ENCODE data around the gene DBF4B. TPM values are rescaled to one million over a fixed set of nuclear protein-coding genes. Genes with fewer than 3 reads are reported as not detected.

Gene DBF4B
- total RNA-seq, 1 experiment from 2014 or later, result 26.1 TPM

DNA sequence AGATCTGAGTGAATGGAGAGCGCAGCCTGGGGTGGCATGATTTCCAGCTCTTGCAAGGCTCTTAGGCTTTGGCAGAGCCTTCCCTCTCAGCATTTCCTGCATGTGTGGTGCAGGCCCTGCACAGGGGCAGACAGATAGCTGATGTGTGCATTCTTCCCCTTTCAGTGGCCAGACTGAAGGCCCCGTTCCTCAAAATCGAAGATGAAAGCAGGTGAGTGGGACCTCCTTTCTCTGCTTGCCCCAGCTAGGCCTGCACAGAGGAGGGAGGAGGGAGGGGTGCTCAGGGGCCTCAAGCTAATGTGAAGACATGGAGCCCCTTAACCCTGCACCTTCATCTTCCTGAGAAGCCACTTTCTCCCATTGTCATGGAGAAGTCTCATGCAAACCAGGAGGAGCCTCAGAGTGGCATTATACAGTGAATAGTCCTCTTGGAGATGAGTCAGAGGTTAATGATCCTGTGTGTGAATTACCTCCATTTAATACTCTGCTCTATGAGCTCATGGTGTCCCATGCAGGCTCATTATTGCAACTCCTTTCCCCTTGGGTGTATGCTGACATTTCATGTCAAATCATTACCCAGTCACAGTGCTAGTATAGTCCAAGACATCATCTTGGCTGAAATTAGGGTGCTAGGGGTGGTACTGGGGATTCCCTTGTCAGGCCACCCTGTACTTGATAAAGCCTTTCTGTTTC lies 29.9 kb downstream of the DBF4B start:
- ChIA-PET CTCF (interaction anchor here (0.9 kb wide), 1 partner anchor 13 kb away, joined by 3 read pairs; no protein-coding TSS in a partner anchor), POLR2A (no interaction called here), RAD21 (ENCODE audit: low non-redundant PET in 1 of 2, low total read pairs in 2 of 2, uncharacterized antibody in 2 of 2, unreplicated experiment in 2 of 2) (no interaction called here)
- Histone ChIP-seq H3K9ac (ENCODE audit: low read length) (no peak overlapping the region), H3K27ac (ENCODE audit: low read depth, low read length) (no peak overlapping the region), H3K9me3 (ENCODE audit: control insufficient read depth in 1 of 2, insufficient read depth in 1 of 2, low read depth in 1 of 2, low read length in 2 of 2) (no peaks in the 10 kb centered on the region), H3K4me2 (ENCODE audit: low read length) (no peak overlapping the region), H3K27me3 (ENCODE audit: insufficient read depth, low read length) (no peaks in the 10 kb centered on the region), H3K79me2 (ENCODE audit: insufficient read depth, low read length) (no peaks in the 10 kb centered on the region), H3K36me3 (ENCODE audit: control insufficient read depth in 1 of 2, insufficient read depth in 2 of 2, low read length in 2 of 2) (peaks cover 4 to 6% of the 10 kb centered on the region in 2 experiments; a peak in 3 of 4 replicates), H4K20me1 (ENCODE audit: insufficient read depth) (no peaks in the 10 kb centered on the region), H3K9me2 (ENCODE audit: insufficient read depth) (no peaks in the 10 kb centered on the region), H3K4me1 (ENCODE audit: control insufficient read depth in 1 of 2, insufficient read depth in 2 of 2, low read length in 2 of 2) (no peaks in the 10 kb centered on the region), H2AFZ (ENCODE audit: low read depth, low read length, poor library complexity, severe bottlenecking) (no peak overlapping the region), H3K4me3 (replicated peaks in 1 of 2; ENCODE audit: low read depth in 1 of 2, low read length in 2 of 2) (no peak overlapping the region)
- intact Hi-C loops (cut with micrococcal nuclease), result no loop called here
- no TSS peak for BruUV-seq (replicated peaks)
- TF ChIP-seq EZH2phosphoT487 (IDR thresholded peaks at IDR 0.05; ENCODE audit: borderline replicate concordance) (no peak), POLR2A (IDR thresholded peaks at IDR 0.05; ENCODE audit: borderline replicate concordance, extremely low read depth, insufficient read depth, insufficient read length) (no peak), SRF (IDR thresholded peaks at IDR 0.05; ENCODE audit: low read depth) (no peak), TCF7L2 (IDR thresholded peaks at IDR 0.05; ENCODE audit: borderline replicate concordance, extremely low read depth, insufficient read depth, insufficient read length) (no peak), RAD21 (IDR thresholded peaks at IDR 0.05; ENCODE audit: low read depth) (no peak), JUND (IDR thresholded peaks at IDR 0.05) (no peak), FOSL1 (IDR thresholded peaks at IDR 0.05; ENCODE audit: low read depth) (no peak), ZFX (IDR thresholded peaks at IDR 0.05) (no peak), YY1 (IDR thresholded peaks at IDR 0.05; ENCODE audit: extremely low read depth, insufficient replicate concordance, low read depth, low read length) (no peak), ELF1 (IDR thresholded peaks at IDR 0.05; ENCODE audit: borderline replicate concordance, low read depth) (no peak), EZH2 (IDR thresholded peaks at IDR 0.05) (no peak), SP1 (IDR thresholded peaks at IDR 0.05; ENCODE audit: low read depth) (no peak), SIN3A (IDR thresholded peaks at IDR 0.05; ENCODE audit: low read depth) (no peak), EGR1 (IDR thresholded peaks at IDR 0.05; ENCODE audit: low read depth) (no peak)
- TF ChIP-seq, protein P1, sequence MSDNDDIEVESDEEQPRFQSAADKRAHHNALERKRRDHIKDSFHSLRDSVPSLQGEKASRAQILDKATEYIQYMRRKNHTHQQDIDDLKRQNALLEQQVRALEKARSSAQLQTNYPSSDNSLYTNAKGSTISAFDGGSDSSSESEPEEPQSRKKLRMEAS (IDR thresholded peaks at IDR 0.05), result no peak
- TF ChIP-seq, protein P2, sequence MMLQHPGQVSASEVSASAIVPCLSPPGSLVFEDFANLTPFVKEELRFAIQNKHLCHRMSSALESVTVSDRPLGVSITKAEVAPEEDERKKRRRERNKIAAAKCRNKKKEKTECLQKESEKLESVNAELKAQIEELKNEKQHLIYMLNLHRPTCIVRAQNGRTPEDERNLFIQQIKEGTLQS (IDR thresholded peaks at IDR 0.05), result no peak
- TF ChIP-seq, protein P3, sequence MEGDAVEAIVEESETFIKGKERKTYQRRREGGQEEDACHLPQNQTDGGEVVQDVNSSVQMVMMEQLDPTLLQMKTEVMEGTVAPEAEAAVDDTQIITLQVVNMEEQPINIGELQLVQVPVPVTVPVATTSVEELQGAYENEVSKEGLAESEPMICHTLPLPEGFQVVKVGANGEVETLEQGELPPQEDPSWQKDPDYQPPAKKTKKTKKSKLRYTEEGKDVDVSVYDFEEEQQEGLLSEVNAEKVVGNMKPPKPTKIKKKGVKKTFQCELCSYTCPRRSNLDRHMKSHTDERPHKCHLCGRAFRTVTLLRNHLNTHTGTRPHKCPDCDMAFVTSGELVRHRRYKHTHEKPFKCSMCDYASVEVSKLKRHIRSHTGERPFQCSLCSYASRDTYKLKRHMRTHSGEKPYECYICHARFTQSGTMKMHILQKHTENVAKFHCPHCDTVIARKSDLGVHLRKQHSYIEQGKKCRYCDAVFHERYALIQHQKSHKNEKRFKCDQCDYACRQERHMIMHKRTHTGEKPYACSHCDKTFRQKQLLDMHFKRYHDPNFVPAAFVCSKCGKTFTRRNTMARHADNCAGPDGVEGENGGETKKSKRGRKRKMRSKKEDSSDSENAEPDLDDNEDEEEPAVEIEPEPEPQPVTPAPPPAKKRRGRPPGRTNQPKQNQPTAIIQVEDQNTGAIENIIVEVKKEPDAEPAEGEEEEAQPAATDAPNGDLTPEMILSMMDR (IDR thresholded peaks at IDR 0.05 in 2 of 3, conservative IDR thresholded peaks at IDR 0.05 in 1 of 3; ENCODE audit: borderline replicate concordance in 1 of 3, insufficient read depth in 1 of 3, low read depth in 2 of 3, low read length in 2 of 3), result no peak
- ATAC-seq (no peak), DNase-seq (ENCODE audit: low read depth, low spot score) (no peak)
